Thyroid gland (tissue), 4 donors: ENCODE data around the gene PHACTR3. TPM values are rescaled to one million over a fixed set of nuclear protein-coding genes. Genes with fewer than 3 reads are reported as not detected.

ENCODE experiments used
- DNase-seq, 2 donors: peaks; one replicate each; pipeline ENCODE4 v3.0.0-alpha.2; 2019
- H3K27ac ChIP-seq, 3 donors: fragments of 200-600 bp; sonication (generic); 1 replicate in 2 of 3; 2 replicates in 1 of 3; pipeline ENCODE4 v1.5.1; 2016 to 2019; ENCODE audit warnings: mild to moderate bottlenecking in 1 of 3, moderate library complexity in 1 of 3
- H3K27me3 ChIP-seq: fragments of 200-600 bp; sonication (generic); one replicate; pipeline ENCODE4 v1.5.1; 2019
- H3K36me3 ChIP-seq, 2 donors: fragments of 200-600 bp; sonication (generic); one replicate each; pipeline ENCODE4 v1.5.1; 2016 to 2019
- H3K4me1 ChIP-seq, 2 donors: fragments of 200-600 bp; sonication (generic); one replicate each; pipeline ENCODE4 v1.5.1; 2017 to 2019
- H3K4me3 ChIP-seq, 3 donors: fragments of 200-600 bp; sonication (generic); replicated peaks in 1 of 3; 1 replicate in 2 of 3; 2 replicates in 1 of 3; pipeline ENCODE4 v1.5.1; 2016; ENCODE audit warnings: mild to moderate bottlenecking in 1 of 3
- H3K9me3 ChIP-seq: fragments of 200-600 bp; sonication (generic); one replicate; pipeline ENCODE4 v1.5.1; 2017
- CTCF ChIP-seq, 6 experiments: fragments of 200-600 bp in 3 of 6; fragments of 450-650 bp in 3 of 6; sonication (generic) in 3 of 6; IDR thresholded peaks; one replicate each; pipeline ENCODE4 v1.5.1; 2016 to 2019; ENCODE audit warnings: antibody characterized with exemption in 6 of 6, mild to moderate bottlenecking in 2 of 6, inconsistent platforms in 1 of 6, moderate library complexity in 1 of 6
- POLR2A ChIP-seq, 2 donors: fragments of 450-650 bp; IDR thresholded peaks; one replicate each; pipeline ENCODE4 v1.6.1; 2017; ENCODE audit warnings: antibody characterized with exemption in 2 of 2, mild to moderate bottlenecking in 2 of 2, moderate library complexity in 1 of 2
- WGBS, 2 donors: methylation state at CpG; one replicate each; pipeline ENCODE4 v1.1.5; 2017; 5-methylcytosine and 5-hydroxymethylcytosine counted together
- intact Hi-C: fragments of 100-400 bp; cut with DNase I; formaldehyde crosslinking; loops from one replicate; pipeline ENCODE4 v1.15.1; 2023
- total RNA-seq, 4 donors: library from RNA; depleted of rRNA; stranded (reverse); fragments of >200 nt; gene quantifications; one replicate each; pipeline ENCODE4 v1.2.3, GENCODE V29; 2016

PHACTR3 gene
- total RNA-seq, 4 donors from 2014 or later, result 2.4 TPM; not detected in 3

GRCh38 chr20:59744756-59745155, 140.4 kb downstream of the PHACTR3 start:
- Histone ChIP-seq H3K4me3 (no peak overlapping the region), H3K4me1 (peaks cover 0 to 3% of the 10 kb centered on the region in 2 donors), H3K36me3 (no peaks in the 10 kb centered on the region), H3K27me3 (no peaks in the 10 kb centered on the region), H3K9me3 (no peaks in the 10 kb centered on the region), H3K27ac (no peak overlapping the region)
- no peak for DNase-seq
- TF ChIP-seq POLR2A (IDR thresholded peaks at IDR 0.05) (no peak), CTCF (IDR thresholded peaks at IDR 0.05) (no peak)
- WGBS, 2 donors, result 78 to 86% methylated on average over 9 to 11 of the region's 11 CpGs
- intact Hi-C loops, result no loop called here

GRCh38 chr20:59745201-59745600, 140.9 kb downstream of the PHACTR3 start:
- DNase-seq, result no peak
- no peak overlapping the region for H3K4me3 ChIP-seq
- H3K27me3 ChIP-seq, result no peaks in the 10 kb centered on the region
- H3K9me3 ChIP-seq, result no peaks in the 10 kb centered on the region
- H3K4me1 ChIP-seq, result peaks cover 0 to 3% of the 10 kb centered on the region in 2 donors
- no peaks in the 10 kb centered on the region for H3K36me3 ChIP-seq
- WGBS, 2 donors, result 78 to 84% methylated on average over 9 of the region's 9 CpGs
- no peak for TF ChIP-seq POLR2A (IDR thresholded peaks at IDR 0.05)
- no peak for TF ChIP-seq CTCF (IDR thresholded peaks at IDR 0.05)
- no peak overlapping the region for H3K27ac ChIP-seq
- intact Hi-C loops, result no loop called here

- TF ChIP-seq POLR2A (IDR thresholded peaks at IDR 0.05) (no peak), CTCF (IDR thresholded peaks at IDR 0.05) (no peak)
- DNase-seq, result no peak
- no peak overlapping the region for H3K4me3 ChIP-seq
- H3K27ac ChIP-seq, result no peak overlapping the region
- H3K4me1 ChIP-seq, result peaks cover 0 to 3% of the 10 kb centered on the region in 2 donors
- no peaks in the 10 kb centered on the region for H3K9me3 ChIP-seq
- H3K36me3 ChIP-seq, result no peaks in the 10 kb centered on the region
- WGBS, 2 donors, result 74 to 86% methylated on average over 8 of the region's 8 CpGs
- intact Hi-C loops, result no loop called here
- no peaks in the 10 kb centered on the region for H3K27me3 ChIP-seq
Measured at GRCh38 chr20:59745716-59746115, 141.4 kb downstream of the PHACTR3 start.

GRCh38 chr20:59746155-59746554, 141.8 kb downstream of the PHACTR3 start:
- H3K4me3 ChIP-seq, result no peak overlapping the region
- H3K36me3 ChIP-seq, result no peaks in the 10 kb centered on the region
- H3K4me1 ChIP-seq, result peaks cover 0 to 3% of the 10 kb centered on the region in 2 donors
- intact Hi-C loops, result no loop called here
- no peaks in the 10 kb centered on the region for H3K9me3 ChIP-seq
- H3K27me3 ChIP-seq, result no peaks in the 10 kb centered on the region
- DNase-seq, result no peak
- H3K27ac ChIP-seq, result no peak overlapping the region
- no peak for TF ChIP-seq POLR2A (IDR thresholded peaks at IDR 0.05)
- no peak for TF ChIP-seq CTCF (IDR thresholded peaks at IDR 0.05)
- WGBS, 2 donors, result 87 to 88% methylated on average over 4 of the region's 4 CpGs

- 78 to 85% methylated on average over 12 of the region's 12 CpGs for WGBS, 2 donors
- DNase-seq, result no peak
- H3K27ac ChIP-seq, result no peak overlapping the region
- TF ChIP-seq CTCF (IDR thresholded peaks at IDR 0.05) (no peak), POLR2A (IDR thresholded peaks at IDR 0.05) (no peak)
- H3K36me3 ChIP-seq, result no peaks in the 10 kb centered on the region
- no peaks in the 10 kb centered on the region for H3K27me3 ChIP-seq
- no peaks in the 10 kb centered on the region for H3K9me3 ChIP-seq
- no peak overlapping the region for H3K4me3 ChIP-seq
- intact Hi-C loops, result no loop called here
- H3K4me1 ChIP-seq, result peaks cover 0 to 3% of the 10 kb centered on the region in 2 donors
Measured at GRCh38 chr20:59747671-59748515, 143.6 kb downstream of the PHACTR3 start.
